ENCODE measurements around the gene FGF4. TPM values are rescaled to one million over a fixed set of nuclear protein-coding genes. Genes with fewer than 3 reads are reported as not detected.

The FGF4 gene
- total RNA-seq, 2 donors from 2014 or later = not detected

DNA sequence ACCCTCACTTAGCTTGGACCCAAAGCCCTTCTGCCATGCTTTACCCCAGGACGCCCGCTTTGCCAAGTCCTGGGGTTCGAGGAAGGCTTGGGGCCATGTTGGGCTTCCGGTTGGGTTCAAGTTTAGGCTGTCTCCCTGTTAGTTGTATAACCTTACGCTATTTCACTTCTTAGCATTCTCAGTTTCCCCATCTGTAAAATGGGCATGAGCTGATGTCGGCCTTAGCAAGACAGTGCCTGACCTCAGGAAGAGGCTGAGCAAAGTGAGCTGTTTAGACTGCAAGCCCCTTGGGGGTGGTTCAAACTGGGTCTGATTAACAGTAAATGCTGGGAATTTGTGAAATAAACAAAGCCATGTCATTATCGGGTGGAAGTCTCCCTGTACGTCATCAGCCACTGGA lies 3.2 kb upstream of the FGF4 start:
- H3K27ac ChIP-seq = no peak overlapping the region
- peaks cover 31% of the 10 kb centered on the region for H3K27me3 ChIP-seq
- intact Hi-C loops (cut with DNase I) = no loop called here
- no peaks in the 10 kb centered on the region for H3K36me3 ChIP-seq
- H3K4me3 ChIP-seq = no peak overlapping the region
- H3K9me3 ChIP-seq = no peaks in the 10 kb centered on the region
- H3K9ac ChIP-seq (ENCODE audit: low read depth in 2 of 2, low read length in 2 of 2) = no peak overlapping the region
- TF ChIP-seq, protein P1, sequence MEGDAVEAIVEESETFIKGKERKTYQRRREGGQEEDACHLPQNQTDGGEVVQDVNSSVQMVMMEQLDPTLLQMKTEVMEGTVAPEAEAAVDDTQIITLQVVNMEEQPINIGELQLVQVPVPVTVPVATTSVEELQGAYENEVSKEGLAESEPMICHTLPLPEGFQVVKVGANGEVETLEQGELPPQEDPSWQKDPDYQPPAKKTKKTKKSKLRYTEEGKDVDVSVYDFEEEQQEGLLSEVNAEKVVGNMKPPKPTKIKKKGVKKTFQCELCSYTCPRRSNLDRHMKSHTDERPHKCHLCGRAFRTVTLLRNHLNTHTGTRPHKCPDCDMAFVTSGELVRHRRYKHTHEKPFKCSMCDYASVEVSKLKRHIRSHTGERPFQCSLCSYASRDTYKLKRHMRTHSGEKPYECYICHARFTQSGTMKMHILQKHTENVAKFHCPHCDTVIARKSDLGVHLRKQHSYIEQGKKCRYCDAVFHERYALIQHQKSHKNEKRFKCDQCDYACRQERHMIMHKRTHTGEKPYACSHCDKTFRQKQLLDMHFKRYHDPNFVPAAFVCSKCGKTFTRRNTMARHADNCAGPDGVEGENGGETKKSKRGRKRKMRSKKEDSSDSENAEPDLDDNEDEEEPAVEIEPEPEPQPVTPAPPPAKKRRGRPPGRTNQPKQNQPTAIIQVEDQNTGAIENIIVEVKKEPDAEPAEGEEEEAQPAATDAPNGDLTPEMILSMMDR (IDR thresholded peaks at IDR 0.05) = no peak
- no peaks in the 10 kb centered on the region for H3K4me1 ChIP-seq
- DNase-seq = no peak

DNA sequence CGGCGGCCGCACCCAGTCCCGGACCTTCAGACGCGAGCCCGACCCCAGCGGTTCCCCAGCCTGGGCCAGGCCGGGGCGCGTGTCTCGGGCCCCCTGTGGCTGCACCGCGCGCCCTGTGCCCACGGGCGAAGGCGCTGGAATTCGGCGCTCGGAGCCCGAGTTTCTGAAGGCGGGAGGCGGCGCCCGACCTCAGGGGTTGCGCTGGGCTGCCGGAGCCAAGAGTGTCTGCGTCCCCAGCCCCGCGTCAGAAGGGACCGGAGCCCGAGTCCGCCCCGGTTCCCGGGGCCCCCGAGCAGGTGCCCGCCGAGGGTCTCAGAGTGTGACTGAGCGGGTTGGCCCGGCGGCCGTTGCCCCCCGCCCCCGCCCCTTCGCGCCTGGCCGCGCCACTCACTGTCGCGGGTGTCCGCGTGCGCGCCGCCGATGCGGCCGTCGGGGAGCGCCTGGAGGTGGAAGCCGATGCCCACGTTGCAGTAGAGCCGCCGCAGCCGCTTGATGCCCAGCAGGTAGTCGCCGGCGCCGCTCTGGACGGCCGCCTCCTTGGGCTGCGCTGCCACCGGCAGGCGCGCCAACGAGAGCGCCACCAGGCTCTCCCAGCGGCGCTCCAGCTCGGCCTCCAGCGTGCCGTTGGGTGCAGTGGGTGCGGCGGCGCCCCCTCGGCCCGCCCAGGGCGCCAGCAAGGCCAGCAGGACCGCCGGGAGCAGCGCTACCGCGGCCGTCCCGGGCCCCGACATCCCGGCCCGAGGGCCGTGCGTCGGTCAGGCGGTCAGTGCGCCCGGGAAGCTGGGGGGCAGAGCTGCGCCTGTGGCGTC lies 583 bp downstream of the FGF4 start:
- no peak for DNase-seq
- intact Hi-C loops (cut with DNase I) = no loop called here
- Histone ChIP-seq H3K9ac (ENCODE audit: low read depth in 2 of 2, low read length in 2 of 2) (no peak overlapping the region), H3K27me3 (peaks cover 36% of the 10 kb centered on the region), H3K27ac (no peak overlapping the region), H3K4me1 (no peaks in the 10 kb centered on the region), H3K36me3 (no peaks in the 10 kb centered on the region), H3K9me3 (no peaks in the 10 kb centered on the region), H3K4me3 (no peak overlapping the region)
- TF ChIP-seq, protein P1 (IDR thresholded peaks at IDR 0.05) = no peak

DNA sequence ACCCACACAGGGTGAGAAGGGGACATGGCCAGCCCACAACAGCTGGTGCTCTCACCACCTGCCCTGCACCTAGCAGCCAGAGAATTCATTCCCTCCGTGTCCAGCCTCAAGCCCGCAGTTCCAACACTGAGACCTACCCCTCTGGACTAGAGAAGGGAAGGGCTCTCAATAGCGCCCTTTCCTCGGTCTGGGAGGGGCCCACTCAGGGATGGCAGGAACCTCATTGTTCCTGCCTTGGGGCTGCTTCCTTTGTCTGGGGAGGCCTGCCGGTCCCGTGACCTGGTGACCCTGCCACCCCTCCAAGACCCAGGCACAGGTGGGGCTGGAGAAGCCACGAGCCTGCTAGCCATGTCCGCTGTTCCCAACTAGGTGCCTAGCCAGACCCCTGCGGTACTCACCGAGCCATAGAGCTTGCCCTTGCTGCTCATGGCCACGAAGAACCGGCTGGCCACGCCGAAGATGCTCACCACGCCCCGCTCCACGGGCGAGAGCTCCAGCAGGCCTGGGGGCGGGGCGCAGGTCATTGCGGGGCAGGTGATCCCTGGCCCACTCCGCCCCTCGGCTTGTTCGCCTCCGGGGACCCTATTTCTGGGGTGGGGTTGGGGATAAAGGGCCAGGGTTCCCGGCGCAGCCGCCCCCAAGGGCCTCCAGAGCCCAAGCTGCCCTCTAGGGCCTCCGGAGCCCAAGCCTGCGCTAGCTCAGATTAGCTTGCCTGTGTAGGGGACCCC lies 1.4 kb downstream of the FGF4 start:
- DNase-seq = no peak
- Histone ChIP-seq H3K4me1 (no peaks in the 10 kb centered on the region), H3K4me3 (no peak overlapping the region), H3K27me3 (peaks cover 36% of the 10 kb centered on the region), H3K9me3 (no peaks in the 10 kb centered on the region), H3K9ac (ENCODE audit: low read depth in 2 of 2, low read length in 2 of 2) (no peak overlapping the region), H3K27ac (no peak overlapping the region), H3K36me3 (no peaks in the 10 kb centered on the region)
- intact Hi-C loops (cut with DNase I) = no loop called here
- TF ChIP-seq, protein P1 (IDR thresholded peaks at IDR 0.05) = no peak

DNA sequence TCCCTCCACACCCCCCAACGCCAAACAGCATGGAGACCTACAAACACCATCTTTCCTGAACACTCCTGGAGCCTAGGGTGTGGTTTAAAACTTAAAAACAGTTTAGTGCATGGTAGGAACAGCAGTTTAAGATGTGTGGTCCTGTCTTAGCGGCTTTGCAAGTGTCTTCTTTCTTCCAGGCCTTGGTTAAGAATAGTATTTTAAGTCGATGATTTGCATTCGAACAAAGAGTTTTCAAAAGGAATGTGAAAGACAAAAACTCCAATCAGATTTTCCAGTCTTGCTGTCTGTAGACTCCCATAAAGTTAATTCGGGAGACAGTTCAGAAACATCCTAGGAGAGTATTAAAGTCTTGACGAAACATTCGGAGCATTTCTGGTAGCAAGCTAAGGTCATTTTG lies 3.7 kb downstream of the FGF4 start:
- TF ChIP-seq, protein P1 (IDR thresholded peaks at IDR 0.05) = no peak
- Histone ChIP-seq H3K27me3 (peaks cover 36% of the 10 kb centered on the region), H3K27ac (no peak overlapping the region), H3K4me3 (no peak overlapping the region), H3K9ac (ENCODE audit: low read depth in 2 of 2, low read length in 2 of 2) (no peak overlapping the region), H3K9me3 (no peaks in the 10 kb centered on the region), H3K4me1 (no peaks in the 10 kb centered on the region), H3K36me3 (no peaks in the 10 kb centered on the region)
- no peak for DNase-seq
- intact Hi-C loops (cut with DNase I) = no loop called here

DNA sequence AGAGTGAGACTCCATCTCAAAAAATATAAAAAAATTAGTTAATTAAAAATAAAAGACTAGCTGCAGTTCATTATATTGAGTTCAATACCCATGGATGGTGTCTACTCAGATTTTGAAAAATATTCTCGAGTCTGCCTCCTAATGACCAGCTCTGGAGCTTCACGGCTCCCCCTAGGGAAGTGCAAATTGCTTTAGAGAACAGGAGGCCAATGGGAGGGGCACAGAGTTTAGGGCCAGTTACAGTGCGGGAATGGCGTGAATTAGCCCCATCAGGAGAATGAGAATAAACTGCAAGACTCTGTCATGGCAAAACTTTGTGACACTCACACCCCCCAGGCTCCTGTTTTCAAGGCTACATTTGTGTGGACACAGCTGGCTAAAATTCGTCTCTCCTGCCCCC lies 4.6 kb downstream of the FGF4 start:
- Histone ChIP-seq H3K36me3 (no peaks in the 10 kb centered on the region), H3K27ac (no peak overlapping the region), H3K9ac (ENCODE audit: low read depth in 2 of 2, low read length in 2 of 2) (no peak overlapping the region), H3K4me3 (no peak overlapping the region), H3K4me1 (no peaks in the 10 kb centered on the region), H3K9me3 (no peaks in the 10 kb centered on the region), H3K27me3 (peaks cover 26% of the 10 kb centered on the region)
- intact Hi-C loops (cut with DNase I) = no loop called here
- DNase-seq = no peak
- TF ChIP-seq, protein P1 (IDR thresholded peaks at IDR 0.05) = no peak
